ENCODE measurements around the gene SSH2.

DNA sequence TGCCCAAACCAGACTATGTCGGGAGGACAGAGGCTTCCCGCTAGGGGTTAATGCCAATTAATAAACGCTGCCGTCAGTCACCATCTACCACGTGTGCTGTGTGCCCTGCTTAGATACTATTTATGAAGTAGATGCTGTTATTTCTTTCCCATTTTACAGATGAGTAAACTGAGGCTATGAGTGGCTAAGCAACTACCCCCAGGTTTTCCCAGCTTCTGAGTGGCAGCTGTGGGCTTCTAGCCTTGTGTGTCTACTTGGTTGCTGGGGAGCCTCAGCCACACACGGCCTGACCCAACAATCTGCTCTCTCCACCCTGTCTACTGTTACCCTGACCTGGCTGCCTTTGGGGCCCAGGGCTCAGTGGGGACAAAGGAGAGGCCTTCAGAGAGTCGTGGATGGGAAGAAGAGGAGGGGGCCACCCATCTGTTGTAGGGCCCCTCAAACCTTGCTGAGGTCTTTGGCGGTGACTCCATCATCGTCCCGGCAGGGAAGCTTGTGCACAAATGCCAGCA is 347.7 kb downstream of the SSH2 start:
- TF ChIP-seq, protein P1, sequence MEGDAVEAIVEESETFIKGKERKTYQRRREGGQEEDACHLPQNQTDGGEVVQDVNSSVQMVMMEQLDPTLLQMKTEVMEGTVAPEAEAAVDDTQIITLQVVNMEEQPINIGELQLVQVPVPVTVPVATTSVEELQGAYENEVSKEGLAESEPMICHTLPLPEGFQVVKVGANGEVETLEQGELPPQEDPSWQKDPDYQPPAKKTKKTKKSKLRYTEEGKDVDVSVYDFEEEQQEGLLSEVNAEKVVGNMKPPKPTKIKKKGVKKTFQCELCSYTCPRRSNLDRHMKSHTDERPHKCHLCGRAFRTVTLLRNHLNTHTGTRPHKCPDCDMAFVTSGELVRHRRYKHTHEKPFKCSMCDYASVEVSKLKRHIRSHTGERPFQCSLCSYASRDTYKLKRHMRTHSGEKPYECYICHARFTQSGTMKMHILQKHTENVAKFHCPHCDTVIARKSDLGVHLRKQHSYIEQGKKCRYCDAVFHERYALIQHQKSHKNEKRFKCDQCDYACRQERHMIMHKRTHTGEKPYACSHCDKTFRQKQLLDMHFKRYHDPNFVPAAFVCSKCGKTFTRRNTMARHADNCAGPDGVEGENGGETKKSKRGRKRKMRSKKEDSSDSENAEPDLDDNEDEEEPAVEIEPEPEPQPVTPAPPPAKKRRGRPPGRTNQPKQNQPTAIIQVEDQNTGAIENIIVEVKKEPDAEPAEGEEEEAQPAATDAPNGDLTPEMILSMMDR (IDR thresholded peaks at IDR 0.05), result no peak
- TF ChIP-seq POLR2A (IDR thresholded peaks at IDR 0.05), result no peak

Data from thyroid gland (tissue), 4 donors.